ENCODE measurements around the gene ZBED2.
A peak's percentile ranks its signal among the peaks of the same experiment; 100 is the strongest.

Gene ZBED2

DNA sequence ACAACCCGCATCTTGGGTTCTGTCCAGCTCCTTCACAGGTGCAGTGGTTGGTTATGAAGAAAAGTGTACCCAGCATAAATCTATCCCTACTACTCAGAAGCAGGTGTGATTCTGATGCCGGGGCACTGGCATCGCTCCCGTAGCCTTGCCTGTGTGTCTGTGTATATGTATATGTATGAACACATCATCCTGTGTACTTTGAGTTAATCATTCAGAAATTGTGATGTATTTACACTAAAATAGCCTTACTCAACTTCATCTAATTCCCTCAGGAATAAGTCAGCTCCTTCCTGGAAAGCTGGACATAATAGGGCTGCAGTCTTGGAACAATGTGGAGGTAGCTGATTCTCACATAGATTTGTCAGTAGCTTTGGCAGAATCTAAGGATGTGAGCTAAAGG is 6.7 kb upstream of the ZBED2 start:
- peak; percentile 20 for DNase-seq

DNA sequence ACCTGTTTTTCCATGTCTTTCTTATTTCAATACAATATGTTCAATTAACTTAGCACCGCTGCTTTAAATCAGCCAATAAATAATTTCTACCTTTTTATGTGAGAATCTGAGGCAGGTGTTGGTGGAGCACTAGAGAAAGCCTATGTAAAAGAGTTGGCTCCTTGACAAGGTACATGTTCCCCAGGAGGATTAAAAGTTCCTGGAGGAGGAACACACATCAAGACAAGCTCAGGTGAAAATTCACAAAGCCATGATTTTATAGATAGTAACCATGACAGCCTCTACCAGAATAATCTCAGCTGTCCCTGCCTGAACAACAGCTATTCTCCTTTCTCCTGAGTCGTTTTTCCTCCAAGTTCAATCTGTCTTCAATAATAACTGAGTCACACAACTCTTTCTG is 3.4 kb upstream of the ZBED2 start:
- no peak for DNase-seq

DNA sequence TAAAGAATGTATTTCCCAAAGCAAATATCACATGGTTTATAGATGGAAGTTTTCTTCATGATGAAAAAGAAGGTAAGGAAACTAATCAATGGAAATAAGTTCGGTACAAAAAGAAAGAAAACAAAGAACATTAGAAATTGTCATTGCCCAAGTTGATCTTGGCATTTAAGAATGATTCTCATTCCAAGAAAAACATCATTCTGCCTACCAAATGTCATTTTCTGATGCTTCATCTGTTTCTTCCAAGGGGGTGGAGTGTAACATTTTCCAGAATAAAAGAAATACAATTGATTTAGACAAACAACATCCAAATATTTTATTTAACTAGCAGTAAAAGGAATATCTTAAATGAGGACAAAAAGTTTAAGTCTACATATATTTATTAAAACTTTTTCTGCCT is 3.0 kb upstream of the ZBED2 start:
- DNase-seq = no peak

DNA sequence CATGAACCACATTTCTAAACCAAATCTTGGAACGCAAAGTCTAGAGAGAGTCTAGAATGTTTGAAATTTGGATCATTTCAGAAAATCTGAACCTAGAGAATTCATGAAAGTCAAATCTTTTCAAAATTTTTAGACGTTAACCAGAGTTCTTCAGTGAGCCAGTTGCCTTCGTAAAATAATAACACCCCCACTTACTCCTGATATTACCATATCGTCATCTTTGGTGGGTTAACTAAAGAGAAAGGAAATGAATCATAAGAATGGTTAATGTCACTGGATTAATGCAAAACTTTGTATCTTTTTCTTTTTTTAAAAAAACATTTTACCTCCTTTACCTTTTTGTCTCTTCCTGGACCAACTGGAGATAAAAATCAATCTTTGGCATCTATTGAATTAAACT is 1.2 kb upstream of the ZBED2 start:
- DNase-seq = no peak

DNA sequence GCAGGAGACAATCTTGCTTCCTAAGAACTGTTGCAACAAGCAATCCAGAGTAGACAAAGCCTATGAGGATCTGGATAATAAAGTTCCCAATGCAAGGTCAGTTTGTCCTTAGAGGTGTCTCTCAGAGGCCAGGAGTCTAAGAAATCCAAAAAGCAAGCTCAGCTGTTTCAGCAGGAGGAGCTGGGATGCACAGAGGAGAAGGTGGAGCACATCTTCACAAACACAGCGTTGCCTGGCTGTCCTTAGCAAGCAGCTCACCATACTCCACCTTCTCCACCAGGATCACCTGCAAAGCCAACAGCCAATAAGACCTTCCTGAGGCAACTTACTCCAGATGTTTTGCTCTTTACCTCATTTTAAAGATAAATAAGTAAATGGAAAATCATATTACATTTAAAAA is 365 bp downstream of the ZBED2 start:
- no peak for DNase-seq

DNA sequence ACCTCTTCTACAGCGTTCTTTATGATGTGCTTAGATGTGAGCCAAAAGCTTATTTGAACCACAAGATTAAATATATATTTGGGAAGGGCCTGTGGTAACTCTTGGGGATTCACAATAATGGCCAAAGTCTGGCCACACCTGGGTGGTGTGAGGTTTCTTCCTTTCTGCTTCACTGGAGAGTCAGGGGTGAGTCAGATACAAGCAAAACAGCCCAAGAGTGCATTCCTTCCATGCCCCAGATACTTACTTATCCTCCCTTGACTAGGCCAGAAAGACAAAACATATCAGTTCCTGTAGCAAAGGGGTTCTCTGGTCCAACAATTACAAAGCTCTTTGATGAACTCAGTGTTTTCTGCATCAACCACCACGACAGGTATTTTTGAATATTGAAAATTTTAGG is 941 bp downstream of the ZBED2 start:
- peak; percentile 85 for DNase-seq

DNA sequence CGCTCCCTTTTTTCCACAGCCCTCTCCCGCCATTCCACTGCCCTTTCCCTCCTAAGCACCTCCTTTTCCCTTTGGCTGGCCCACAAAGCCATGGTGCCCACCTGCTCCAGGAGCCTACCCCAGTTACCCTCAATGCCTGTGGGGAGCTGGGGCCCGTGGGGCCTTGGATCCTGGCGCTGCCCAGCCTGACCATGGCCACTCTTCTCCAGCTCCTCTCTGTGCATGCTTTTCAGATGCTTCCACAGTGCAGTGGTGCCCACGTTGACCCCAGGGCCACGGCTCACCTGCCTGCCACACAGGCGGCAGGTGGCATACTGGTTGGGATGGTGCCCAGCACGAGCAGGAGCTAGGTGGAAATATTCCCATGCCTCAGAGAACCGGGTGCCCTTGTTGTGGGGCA is 1.5 kb downstream of the ZBED2 start:
- DNase-seq = no peak

DNA sequence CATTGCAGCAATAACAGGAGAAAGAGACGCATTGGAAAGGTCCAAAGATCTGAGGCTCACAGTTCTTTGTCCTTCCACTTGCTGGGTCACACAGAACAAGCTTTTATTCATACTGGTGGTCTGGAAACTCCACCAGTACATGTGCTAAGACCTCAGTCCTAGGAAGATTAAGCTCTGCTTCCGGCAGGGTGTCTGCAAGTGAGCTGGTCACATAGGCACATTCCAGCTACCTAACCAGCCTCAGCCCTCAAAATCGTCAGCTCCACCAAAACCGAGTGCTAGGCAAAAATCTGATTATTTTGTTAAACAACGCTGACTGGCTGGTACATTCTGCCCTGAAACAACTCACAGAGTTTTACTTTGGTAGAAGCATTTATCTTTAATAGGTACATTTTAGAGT is 2.2 kb downstream of the ZBED2 start:
- DNase-seq = no peak

DNA sequence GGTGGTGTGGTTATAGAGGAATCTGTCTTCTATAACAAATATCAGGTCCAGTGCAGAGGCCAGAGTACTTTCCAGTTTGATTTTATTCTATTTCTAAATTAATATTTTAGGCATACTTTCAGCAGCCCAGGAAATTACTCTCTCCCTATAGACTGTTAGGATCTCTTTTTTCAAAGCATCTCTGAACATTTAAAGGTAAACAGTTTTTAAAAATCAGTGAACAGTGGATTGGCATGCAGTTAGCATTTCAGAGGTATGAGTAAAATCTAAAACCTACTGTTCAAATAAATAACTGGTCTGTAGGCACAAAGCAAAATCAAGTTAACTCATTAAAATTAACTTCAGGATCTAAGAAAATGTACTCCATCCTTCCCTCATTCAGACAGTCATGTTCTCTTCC is 3.0 kb downstream of the ZBED2 start:
- DNase-seq = no peak

DNA sequence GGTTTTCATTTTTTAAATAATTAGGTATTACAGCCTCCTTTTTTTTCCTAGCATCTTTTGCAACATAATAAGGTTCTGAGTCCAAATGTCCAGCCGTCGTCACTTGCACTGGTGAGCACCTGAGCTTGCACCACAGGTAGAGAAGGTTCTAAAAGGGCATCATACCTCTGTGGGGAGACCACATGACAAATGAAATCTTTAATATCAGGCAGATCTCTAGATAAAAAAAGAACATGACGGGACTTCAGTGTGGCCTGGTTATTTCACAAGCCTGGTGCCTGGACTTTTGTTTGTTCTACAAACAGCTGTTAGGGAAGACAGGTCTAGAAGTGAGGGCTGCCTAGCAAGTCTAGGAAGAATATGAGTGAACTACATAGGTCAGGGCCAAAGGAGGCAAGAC is 3.6 kb downstream of the ZBED2 start:
- no peak for DNase-seq

DNA sequence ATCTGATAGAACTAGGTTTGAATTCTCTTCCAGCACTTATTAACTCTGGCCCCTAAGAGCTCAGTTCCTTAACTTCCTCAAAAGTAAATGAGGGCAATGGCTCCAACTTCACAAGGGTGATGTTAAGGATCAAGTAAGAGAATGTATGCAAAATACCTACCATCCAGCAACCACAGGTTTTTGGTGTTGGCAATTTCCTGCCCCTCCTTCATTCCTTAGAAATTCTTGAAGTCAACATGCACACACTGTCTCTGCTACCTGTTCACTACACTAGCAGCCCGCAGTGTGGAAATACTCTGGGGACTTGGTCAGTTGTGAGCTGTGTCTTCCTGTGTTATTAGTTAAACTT is 5.0 kb downstream of the ZBED2 start:
- DNase-seq = no peak

DNA sequence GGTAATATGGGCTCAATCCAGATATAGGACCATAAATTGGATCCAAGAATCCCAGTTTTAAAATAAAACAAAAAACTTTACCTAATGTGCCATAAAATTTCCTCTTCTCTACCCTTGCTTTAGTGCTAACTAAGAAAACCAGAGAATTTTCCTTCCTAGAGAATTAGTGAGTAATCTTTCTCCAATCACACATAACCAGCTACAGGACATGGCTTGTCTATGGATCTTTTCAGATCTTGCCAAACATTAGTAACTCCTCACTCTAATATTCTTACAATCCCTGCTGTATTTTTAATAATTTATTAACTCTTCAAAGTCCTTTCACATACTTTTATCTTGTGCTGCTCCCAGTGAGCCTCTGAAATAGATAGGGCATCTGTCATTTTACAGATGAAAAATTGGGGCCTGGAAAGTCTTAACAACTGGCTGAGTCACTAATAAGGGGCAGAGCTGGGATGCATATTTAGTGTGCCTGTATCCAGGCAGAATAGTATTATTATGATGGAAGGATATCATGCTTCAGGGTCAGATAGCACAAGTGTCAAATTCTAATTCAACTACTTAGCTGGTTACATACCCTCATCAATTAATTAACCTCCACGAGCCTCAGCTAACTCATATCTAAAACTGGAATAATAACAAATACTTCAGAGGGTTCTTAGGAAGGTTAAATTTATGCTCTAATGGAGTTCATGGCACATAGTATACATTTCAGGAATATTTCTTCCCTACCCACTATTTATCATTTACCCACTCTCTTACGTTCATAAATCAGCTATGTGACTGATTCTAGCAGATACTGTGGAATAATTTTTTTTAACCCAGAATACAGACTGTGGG is 5.6 kb downstream of the ZBED2 start:
- peak; percentile 39 for DNase-seq

DNA sequence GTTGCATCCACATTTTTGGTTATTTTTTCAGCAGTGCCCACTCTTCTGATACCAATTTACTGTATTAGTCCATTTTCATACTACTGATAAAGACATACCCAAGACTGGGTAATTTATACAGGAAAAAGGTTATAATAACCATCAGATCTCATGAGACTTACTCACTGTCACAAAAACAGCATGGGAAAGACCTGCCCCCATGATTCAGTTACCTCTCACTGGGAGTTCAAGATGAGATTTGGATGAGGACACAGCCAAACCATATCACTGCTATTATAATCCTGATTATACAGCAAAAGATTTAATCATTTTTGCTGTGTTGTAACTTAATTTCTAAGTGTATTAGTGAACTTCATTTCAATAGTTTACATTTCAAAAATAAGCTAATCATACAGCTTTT is 6.6 kb downstream of the ZBED2 start:
- DNase-seq = peak; percentile 38

DNA sequence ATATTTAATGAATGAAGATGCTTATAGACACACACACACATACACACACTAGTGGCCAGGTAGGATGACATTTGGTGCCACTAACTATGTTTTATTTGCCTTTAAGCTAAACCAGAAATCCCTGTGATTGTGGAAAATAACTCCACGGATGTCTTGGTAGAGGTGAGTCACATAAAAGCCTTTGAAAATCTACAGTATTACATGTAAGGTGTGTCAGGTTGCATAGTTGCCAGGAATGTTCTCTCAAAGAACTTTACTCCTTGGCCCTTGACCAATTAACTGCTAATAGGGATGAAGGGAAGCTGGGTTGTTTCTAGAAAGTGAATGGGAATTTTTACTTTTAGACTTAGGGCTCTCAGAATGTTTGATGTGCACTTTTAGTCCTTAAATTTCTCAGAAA is 9.9 kb downstream of the ZBED2 start:
- DNase-seq = no peak

DNA sequence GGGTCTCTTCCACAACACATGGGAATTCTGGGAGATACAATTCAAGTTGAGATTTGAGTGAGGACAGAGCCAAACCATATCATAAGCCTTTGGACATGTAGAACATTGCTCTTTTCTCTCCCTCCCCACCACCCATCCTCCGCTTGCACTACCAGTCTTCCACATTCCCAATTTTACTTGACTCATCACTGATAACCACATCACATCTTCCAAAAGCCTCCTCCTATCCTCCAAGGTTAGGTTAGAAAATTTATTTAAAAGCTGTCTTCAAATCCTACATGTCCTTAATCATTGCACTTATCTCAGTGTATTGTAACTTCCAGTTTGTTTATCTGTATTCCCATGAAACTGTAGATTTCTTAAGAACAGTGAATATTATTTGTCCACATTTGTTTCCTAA is 10.4 kb downstream of the ZBED2 start:
- no peak for DNase-seq

DNA sequence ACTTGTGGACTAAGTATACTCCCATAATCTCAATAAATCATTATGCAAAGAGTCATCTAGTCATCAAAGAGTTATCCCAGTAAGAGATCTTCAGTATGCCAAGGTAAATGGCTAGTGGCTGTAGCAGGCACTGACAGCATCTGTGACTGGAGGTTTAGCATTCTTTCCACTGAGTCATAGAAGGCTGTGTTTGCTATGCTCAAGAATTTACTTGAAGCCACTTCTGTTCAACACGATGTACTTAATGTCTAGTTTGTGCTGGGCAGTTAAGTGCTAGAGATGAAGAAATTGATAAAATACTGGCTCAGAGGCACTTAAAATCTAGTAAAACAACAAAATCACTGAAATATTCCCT is 13.0 kb downstream of the ZBED2 start:
- peak; percentile 81 for DNase-seq

DNA sequence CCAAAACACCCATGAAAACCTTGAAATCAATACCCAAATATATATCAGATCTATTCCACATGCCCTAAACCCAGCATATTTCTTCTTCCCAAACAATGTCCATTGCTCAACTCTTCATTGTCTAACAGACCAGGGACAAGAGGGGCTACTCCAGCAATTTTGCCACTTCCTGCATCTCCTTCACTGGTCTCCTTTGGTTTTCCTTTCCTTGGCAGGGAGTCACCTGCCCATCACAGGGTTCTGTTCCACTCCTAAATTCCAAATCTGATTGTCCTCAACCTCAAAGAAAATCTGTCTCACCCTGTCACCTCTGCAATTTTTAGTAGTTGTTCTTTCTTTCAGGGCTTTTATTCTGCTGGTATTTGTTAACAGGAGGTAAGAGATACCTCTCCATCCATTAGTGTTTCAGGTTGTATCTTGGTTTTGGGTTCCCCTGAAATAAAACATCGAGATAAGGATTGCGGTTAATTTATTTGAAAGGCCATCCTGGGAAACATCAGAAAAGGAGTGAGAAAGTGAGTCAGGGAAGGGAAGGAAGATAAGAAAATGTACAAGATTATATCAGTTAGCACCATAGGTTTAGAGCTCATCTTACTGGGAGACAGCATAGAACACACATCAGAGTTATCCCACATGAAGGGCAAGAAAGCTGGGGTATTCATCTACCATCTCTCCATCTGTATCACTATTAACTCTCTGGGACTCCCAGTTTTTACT is 13.6 kb downstream of the ZBED2 start:
- DNase-seq = no peak

DNA sequence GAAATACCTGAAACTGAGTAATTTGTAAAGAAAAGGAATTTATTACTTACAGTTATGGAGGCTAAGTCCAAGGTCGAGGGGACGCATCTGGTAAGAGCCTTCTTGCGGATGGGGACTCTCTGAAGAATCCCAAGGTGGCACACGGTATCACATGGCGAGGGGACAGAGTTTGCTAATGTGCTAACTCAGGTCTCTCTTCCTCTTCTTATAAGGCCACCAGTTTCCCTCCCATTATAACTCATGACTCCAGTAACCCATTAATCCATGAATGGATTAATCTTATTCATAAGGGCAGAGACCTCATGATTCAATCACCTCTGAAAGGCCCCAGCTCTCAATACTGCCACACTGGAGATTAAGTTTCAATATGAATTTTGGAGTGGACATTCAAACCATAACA is 15.7 kb downstream of the ZBED2 start:
- DNase-seq = no peak

DNA sequence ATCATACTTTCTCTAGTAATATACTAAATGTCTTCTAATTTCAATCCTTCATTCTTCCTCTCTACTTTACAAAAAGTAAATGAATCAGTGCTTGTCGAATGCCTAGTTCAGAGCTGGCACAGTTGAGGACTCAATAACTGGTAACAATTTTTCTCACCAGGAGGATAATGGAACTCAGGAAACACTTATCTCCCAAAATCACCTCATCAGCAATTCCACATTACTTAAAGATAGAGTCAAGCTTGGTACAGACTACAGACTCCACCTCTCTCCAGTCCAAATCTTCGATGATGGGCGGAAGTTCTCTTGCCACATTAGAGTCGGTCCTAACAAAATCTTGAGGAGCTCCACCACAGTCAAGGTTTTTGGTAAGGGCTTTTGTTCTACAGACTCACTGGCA is 16.3 kb downstream of the ZBED2 start:
- DNase-seq = no peak

DNA sequence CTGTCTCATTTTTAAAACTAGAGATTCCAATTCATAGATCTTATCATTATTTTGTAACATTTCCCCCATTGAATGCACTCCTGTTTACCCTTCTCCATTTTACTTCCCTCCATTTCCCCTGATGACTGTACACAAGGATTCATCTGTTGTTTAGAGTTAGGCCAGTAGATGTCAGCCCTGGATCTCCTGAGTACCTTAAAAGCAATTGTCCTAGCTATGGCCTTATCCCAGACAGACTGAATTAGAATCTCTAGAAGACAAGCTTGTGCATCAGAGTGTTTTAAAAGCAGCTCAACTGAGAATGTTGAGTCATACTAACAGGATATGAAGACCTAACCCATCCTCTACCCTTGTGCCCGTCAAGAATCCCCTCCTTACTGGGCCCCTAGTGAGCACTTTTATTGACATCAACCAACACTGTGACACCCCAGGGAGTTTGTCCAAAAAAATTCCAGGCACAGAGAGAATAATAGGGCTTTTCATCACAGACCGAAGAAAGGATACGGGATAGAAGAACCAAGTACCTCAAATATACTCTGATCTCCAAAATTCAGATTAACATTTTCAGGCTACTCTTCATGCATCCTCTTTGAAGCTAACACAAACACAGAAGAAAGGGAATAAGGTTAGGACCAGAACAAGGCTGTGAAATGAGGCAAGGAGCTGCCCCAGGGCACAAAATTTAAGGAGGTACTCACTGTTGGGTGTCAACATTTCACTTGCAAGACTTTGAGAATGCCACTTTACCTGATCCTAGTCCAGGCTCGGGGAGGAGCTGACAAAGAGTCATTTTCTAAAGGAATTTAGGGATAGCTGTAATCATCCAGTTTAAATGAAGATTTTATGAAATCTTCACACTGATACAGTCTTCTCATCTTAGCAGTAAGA is 17.1 kb downstream of the ZBED2 start:
- DNase-seq = peak; percentile 86

DNA sequence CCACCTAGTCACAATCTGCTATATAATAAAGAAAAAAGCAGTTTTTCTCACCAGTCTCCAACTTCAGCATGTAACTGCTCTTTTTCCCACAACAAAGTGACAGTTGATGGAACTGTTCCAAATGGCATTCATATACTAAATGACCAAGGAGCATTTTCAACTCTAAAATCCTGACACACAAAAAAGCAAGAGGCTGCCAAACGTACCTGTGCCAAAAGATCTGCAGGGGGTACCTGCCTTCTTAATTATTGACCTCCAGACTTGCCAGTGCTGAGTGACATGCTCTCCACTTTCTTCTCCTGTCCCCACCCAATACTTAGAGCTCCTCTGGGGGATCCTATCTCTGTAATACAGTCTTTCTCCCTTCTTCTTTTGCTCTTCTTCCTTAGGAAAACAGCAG is 18.0 kb downstream of the ZBED2 start:
- DNase-seq = no peak

DNA sequence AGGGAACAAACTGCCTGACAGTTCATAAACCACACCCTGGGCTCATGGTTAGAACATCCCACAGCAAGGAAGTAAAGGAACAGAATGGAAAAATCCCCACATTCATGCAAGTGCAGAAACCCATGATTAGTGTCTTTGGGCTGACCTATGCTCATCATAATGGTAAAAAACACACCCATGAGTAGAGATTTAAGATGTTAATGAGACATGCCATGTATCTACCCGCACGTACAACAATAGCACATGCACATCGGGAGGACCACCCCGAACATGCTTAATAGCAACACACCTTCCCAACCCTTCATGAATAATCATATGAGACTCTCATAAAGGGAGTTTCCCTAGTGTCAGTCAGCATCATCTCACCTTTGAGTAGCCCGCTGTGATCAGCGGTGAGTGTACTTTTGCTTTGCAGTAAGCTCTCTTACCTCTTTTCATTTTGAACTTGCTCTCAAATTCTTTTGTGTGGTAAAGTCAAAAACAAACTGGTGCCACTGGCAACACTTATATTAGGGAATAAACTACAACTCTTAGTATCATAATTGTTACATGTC is 23.2 kb downstream of the ZBED2 start:
- no peak for DNase-seq

DNA sequence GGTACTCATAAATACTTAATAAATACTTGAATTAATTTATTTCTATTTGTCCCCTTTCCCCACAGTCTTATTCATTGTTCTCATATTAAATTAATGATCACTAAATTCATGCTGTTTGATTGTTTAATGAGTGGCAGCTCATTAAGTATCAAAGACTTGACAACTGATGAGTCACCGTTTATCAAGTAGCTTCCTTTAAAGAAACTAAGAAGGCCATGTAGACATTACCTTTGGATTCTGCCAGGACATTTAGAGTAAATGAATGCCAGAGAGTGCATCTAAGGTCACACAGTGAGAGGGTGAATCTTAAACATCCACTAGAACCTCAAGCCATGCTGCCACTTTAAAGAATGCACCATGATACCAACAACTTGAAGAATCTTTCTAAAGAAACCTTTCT is 23.9 kb downstream of the ZBED2 start:
- DNase-seq = no peak
